ENCODE measurements around the gene SDF2.
A peak's percentile ranks its signal among the peaks of the same experiment; 100 is the strongest.

The SDF2 gene

GRCh38 chr17:28598389-28598788 is 63.3 kb downstream of the SDF2 start:
- ATAC-seq = peak; percentile 8
- no peak for TF ChIP-seq CSDC2 (CRISPR knock-in tag; IDR thresholded peaks at IDR 0.05)
- TF ChIP-seq GLIS3 (CRISPR knock-in tag; IDR thresholded peaks at IDR 0.05) = no peak
- no peak for TF ChIP-seq ESRRG (CRISPR knock-in tag; IDR thresholded peaks at IDR 0.05)
- TF ChIP-seq TCF4 (CRISPR knock-in tag; IDR thresholded peaks at IDR 0.05; ENCODE audit: borderline replicate concordance) = no peak
- TF ChIP-seq RARB (CRISPR knock-in tag; IDR thresholded peaks at IDR 0.05) = no peak
- TF ChIP-seq ZFP30 (CRISPR knock-in tag; IDR thresholded peaks at IDR 0.05) = no peak
